HCT116 (cell line): ENCODE measurements around the gene RBP7. TPM values are rescaled to one million over a fixed set of nuclear protein-coding genes. Genes with fewer than 3 reads are reported as not detected.
A peak's percentile ranks its signal among the peaks of the same experiment; 100 is the strongest.

Experiments
- ATAC-seq: fragments of 200-7000 bp; cut with Tn5 transposase; 2 replicates; pipeline ENCODE4 v1.9.1; 2020; ENCODE audit warnings: mild to moderate bottlenecking, moderate library complexity
- BruUV-seq: library from RNA; stranded (reverse); fragments of 400-500 nt; replicated peaks from 2 replicates; lab custom pipeline; 2021; lab: Mats Ljungman, UMichigan
- CTCF ChIA-PET: fragments of 300-600 bp; sonication (Branson Sonifier 250); formaldehyde crosslinking; loops from one replicate; lab custom pipeline; 2021; ENCODE audit warnings: antibody characterized with exemption; lab: Charles Lee
- POLR2A ChIA-PET: fragments of 300-600, 350-600 bp; sonication (Branson Sonifier 250); formaldehyde crosslinking; loops from one replicate; lab custom pipeline; 2021; ENCODE audit warnings: antibody characterized with exemption; lab: Charles Lee
- RAD21 ChIA-PET, 2 experiments: fragments of 300-600 bp; sonication (Branson Sonifier 250); formaldehyde crosslinking; loops; one replicate each; lab custom pipeline; 2023; ENCODE audit warnings: low total read pairs in 2 of 2; ENCODE audit not compliant: uncharacterized antibody in 2 of 2, unreplicated experiment in 2 of 2, low non-redundant PET in 1 of 2; lab: Charles Lee
- DNase-seq: peaks from one replicate; pipeline ENCODE4 v3.0.0-alpha.2; 2010; ENCODE audit warnings: low read depth, low spot score
- H2AFZ ChIP-seq: fragments of 200-600 bp; shearing (Covaris generic), sonication (generic); 2 replicates; pipeline ENCODE4 v1.6.1; 2017; ENCODE audit warnings: low read depth, mixed run types, mixed read lengths, antibody characterized with exemption, low read length; ENCODE audit not compliant: poor library complexity, severe bottlenecking
- H3K27ac ChIP-seq: 2 replicates; pipeline ENCODE4 v1.5.1; 2012; ENCODE audit warnings: low read depth, low read length
- H3K27me3 ChIP-seq: fragments of 200-600 bp; sonication (generic); 2 replicates; pipeline ENCODE4 v1.6.1; 2016; ENCODE audit warnings: mixed run types, low read length, mixed read lengths; ENCODE audit not compliant: insufficient read depth
- H3K36me3 ChIP-seq, 2 experiments: fragments of 200-500 bp in 1 of 2; fragments of 200-600 bp in 1 of 2; sonication (Bioruptor generic) in 1 of 2; sonication (generic) in 1 of 2; 2 replicates each; pipeline versions ENCODE4 v1.5.1 to v1.6.1; 2014 to 2016; ENCODE audit warnings: low read length in 2 of 2, inconsistent platforms in 1 of 2, mixed read lengths in 1 of 2, mixed run types in 1 of 2; ENCODE audit not compliant: insufficient read depth in 2 of 2, control insufficient read depth in 1 of 2
- H3K4me1 ChIP-seq, 2 experiments: fragments of 200-600 bp in 1 of 2; sonication (generic) in 1 of 2; 2 replicates each; pipeline versions ENCODE4 v1.5.1 to v1.6.1; 2012 to 2017; ENCODE audit warnings: low read length in 2 of 2, inconsistent platforms in 1 of 2, mild to moderate bottlenecking in 1 of 2, mixed read lengths in 1 of 2, mixed run types in 1 of 2, moderate library complexity in 1 of 2; ENCODE audit not compliant: insufficient read depth in 2 of 2, control insufficient read depth in 1 of 2
- H3K4me2 ChIP-seq: fragments of 200-600 bp; sonication (generic); 2 replicates; pipeline ENCODE4 v1.6.1; 2017; ENCODE audit warnings: mixed run types, low read length, mixed read lengths
- H3K4me3 ChIP-seq, 2 experiments: fragments of 200-600 bp in 1 of 2; sonication (generic) in 1 of 2; replicated peaks in 1 of 2; 2 replicates each; pipeline ENCODE4 v1.5.1; 2011 to 2016; ENCODE audit warnings: low read length in 2 of 2, control low read depth in 1 of 2, low read depth in 1 of 2, mild to moderate bottlenecking in 1 of 2, mixed read lengths in 1 of 2, mixed run types in 1 of 2
- H3K79me2 ChIP-seq: fragments of 200-600 bp; sonication (generic); 2 replicates; pipeline ENCODE4 v1.6.1; 2017; ENCODE audit warnings: mild to moderate bottlenecking, mixed run types, low read length, moderate library complexity, mixed read lengths; ENCODE audit not compliant: insufficient read depth
- H3K9ac ChIP-seq: fragments of 200-600 bp; sonication (generic); 2 replicates; pipeline ENCODE4 v1.6.1; 2016; ENCODE audit warnings: low read length, mixed read lengths
- H3K9me2 ChIP-seq: fragments of 200-600 bp; sonication (generic), shearing (Covaris generic); 2 replicates; pipeline ENCODE4 v1.6.1; 2017; ENCODE audit warnings: mixed run types, mild to moderate bottlenecking, moderate library complexity; ENCODE audit not compliant: insufficient read depth
- H3K9me3 ChIP-seq, 2 experiments: fragments of 200-500 bp in 1 of 2; fragments of 200-600 bp in 1 of 2; sonication (Bioruptor generic) in 1 of 2; sonication (generic) in 1 of 2; 2 replicates each; pipeline ENCODE4 v1.6.1; 2014 to 2017; ENCODE audit warnings: low read length in 2 of 2, mixed read lengths in 2 of 2, inconsistent platforms in 1 of 2, low read depth in 1 of 2, mild to moderate bottlenecking in 1 of 2, mixed run types in 1 of 2, moderate library complexity in 1 of 2; ENCODE audit not compliant: control insufficient read depth in 1 of 2, insufficient read depth in 1 of 2
- H4K20me1 ChIP-seq: fragments of 200-600 bp; sonication (generic), shearing (Covaris generic); 2 replicates; pipeline ENCODE4 v1.6.1; 2017; ENCODE audit warnings: mixed run types, mild to moderate bottlenecking, moderate library complexity; ENCODE audit not compliant: insufficient read depth
- ATF3 ChIP-seq: IDR thresholded peaks from 2 replicates; pipeline ENCODE4 v1.6.1; 2012
- CEBPB ChIP-seq: IDR thresholded peaks from 2 replicates; pipeline ENCODE4 v1.6.1; 2012; ENCODE audit warnings: low read depth
- CTCF ChIP-seq, 3 experiments: fragments of 200-600 bp in 1 of 3; sonication (generic) in 1 of 3; IDR thresholded peaks in 2 of 3; conservative IDR thresholded peaks in 1 of 3; 2 replicates each; pipeline ENCODE4 v1.5.1; 2012 to 2017; ENCODE audit warnings: low read depth in 2 of 3, low read length in 2 of 3, antibody characterized with exemption in 1 of 3, borderline replicate concordance in 1 of 3, control low read depth in 1 of 3, mild to moderate bottlenecking in 1 of 3, mixed read lengths in 1 of 3, mixed run types in 1 of 3, moderate library complexity in 1 of 3; ENCODE audit not compliant: insufficient read depth in 1 of 3
- EGR1 ChIP-seq: IDR thresholded peaks from 2 replicates; pipeline ENCODE4 v1.6.1; 2012; ENCODE audit warnings: low read depth
- EZH2 ChIP-seq: fragments of 200-600 bp; sonication (generic); IDR thresholded peaks from 2 replicates; pipeline ENCODE4 v1.6.1; 2017; ENCODE audit warnings: antibody characterized with exemption, mixed run types
- EZH2phosphoT487 ChIP-seq: fragments of 200-600 bp; IDR thresholded peaks from 2 replicates; pipeline ENCODE4 v1.6.1; 2018; ENCODE audit warnings: antibody characterized with exemption, borderline replicate concordance
- FOSL1 ChIP-seq: IDR thresholded peaks from 2 replicates; pipeline ENCODE4 v1.6.1; 2012; ENCODE audit warnings: low read depth
- POLR2A ChIP-seq: IDR thresholded peaks from 2 replicates; pipeline ENCODE4 v1.7.0; 2011; ENCODE audit warnings: borderline replicate concordance; ENCODE audit not compliant: insufficient read depth, insufficient read length; ENCODE audit errors: extremely low read depth
- POLR2AphosphoS5 ChIP-seq: IDR thresholded peaks from 2 replicates; pipeline ENCODE4 v1.6.1; 2011; ENCODE audit warnings: mild to moderate bottlenecking, low read depth, low read length, moderate library complexity
- REST ChIP-seq: IDR thresholded peaks from 2 replicates; pipeline ENCODE4 v1.6.1; 2012; ENCODE audit warnings: low read depth
- SP1 ChIP-seq: IDR thresholded peaks from 2 replicates; pipeline ENCODE4 v1.6.1; 2012; ENCODE audit warnings: low read depth
- SRF ChIP-seq: IDR thresholded peaks from 2 replicates; pipeline ENCODE4 v1.6.1; 2012; ENCODE audit warnings: low read depth
- ZBTB33 ChIP-seq: IDR thresholded peaks from 2 replicates; pipeline ENCODE4 v1.6.1; 2011; ENCODE audit warnings: mild to moderate bottlenecking, low read length, moderate library complexity; ENCODE audit not compliant: insufficient replicate concordance; ENCODE audit errors: extremely low read depth
- ZFX ChIP-seq: fragments of 450-650 bp; IDR thresholded peaks from 2 replicates; pipeline ENCODE4 v1.6.1; 2017
- ZNF274 ChIP-seq: fragments of 200-500 bp; sonication (Bioruptor generic); IDR thresholded peaks from 2 replicates; pipeline ENCODE4 v1.6.1; 2014; ENCODE audit warnings: mild to moderate bottlenecking, low read depth, low read length, inconsistent platforms
- intact Hi-C: fragments of 100-400 bp; cut with micrococcal nuclease; formaldehyde crosslinking; loops from 2 replicates; pipeline ENCODE4 v1.10.0; 2022
- total RNA-seq: library from RNA; stranded (reverse); gene quantifications from one replicate; pipeline ENCODE4 v1.2.1, GENCODE V29; 2021; ENCODE audit not compliant: unreplicated experiment

Gene RBP7
- total RNA-seq, 1 experiment from 2014 or later = 45.6 TPM

GRCh38 chr1:9960011-9960410 lies 37.0 kb upstream of the RBP7 start:
- Histone ChIP-seq H3K27me3 (no peaks in the 10 kb centered on the region), H4K20me1 (no peaks in the 10 kb centered on the region), H3K9me2 (no peaks in the 10 kb centered on the region), H3K4me3 (peak overlapping the region in 1 of 2 experiments; percentile 52; a peak in 3 of 4 replicates), H3K9me3 (no peaks in the 10 kb centered on the region), H3K4me1 (peaks cover 26 to 40% of the 10 kb centered on the region in 2 experiments), H3K79me2 (no peaks in the 10 kb centered on the region), H3K27ac (peak overlapping the region; percentile 48; the same call in 1 of the 2 replicates), H2AFZ (no peak overlapping the region), H3K9ac (peak overlapping the region; percentile 44), H3K4me2 (peak overlapping the region; percentile 75), H3K36me3 (no peaks in the 10 kb centered on the region; a peak in 1 of 4 replicates)
- POLR2A ChIA-PET = interaction anchor here (1.6 kb wide), 1 partner anchor 10 kb away, joined by 4 read pairs; no protein-coding TSS in a partner anchor
- no peak for ATAC-seq
- DNase-seq = no peak
- intact Hi-C loops = no loop called here
- BruUV-seq = no TSS peak
- RAD21 ChIA-PET = no interaction called here
- CTCF ChIA-PET = no interaction called here
- TF ChIP-seq POLR2A (no peak), SP1 (no peak), ATF3 (no peak), EZH2phosphoT487 (no peak), REST (no peak), ZBTB33 (no peak), CTCF (IDR thresholded peaks at IDR 0.05 in 2 of 3, conservative IDR thresholded peaks at IDR 0.05 in 1 of 3; ENCODE audit: borderline replicate concordance in 1 of 3, insufficient read depth in 1 of 3, low read depth in 2 of 3, low read length in 2 of 3) (no peak), FOSL1 (no peak), CEBPB (no peak), EZH2 (no peak), ZNF274 (no peak), SRF (no peak), POLR2AphosphoS5 (no peak), ZFX (no peak), EGR1 (no peak)
